ENCODE results near the gene PGAM2.

Gene PGAM2

GRCh38 chr7:44111761-44112160, 46.4 kb upstream of the PGAM2 start:
- TF ChIP-seq REST (IDR thresholded peaks at IDR 0.05; ENCODE audit: insufficient read depth in 1 of 2, low read depth in 2 of 2, low read length in 2 of 2) = no peak
- TF ChIP-seq POLR2AphosphoS5 (IDR thresholded peaks at IDR 0.05; ENCODE audit: low read depth, low read length) = no peak
- no peak for TF ChIP-seq FOXP2 (optimal IDR thresholded peaks at IDR 0.05; ENCODE audit: borderline replicate concordance, extremely low read depth, extremely low read length, insufficient read depth)
- TF ChIP-seq TAF1 (IDR thresholded peaks at IDR 0.05; ENCODE audit: borderline replicate concordance, insufficient read depth, low read length) = no peak
- TF ChIP-seq SIN3A (IDR thresholded peaks at IDR 0.05; ENCODE audit: borderline replicate concordance, insufficient read depth, low read length) = no peak

GRCh38 chr7:44110719-44111635, 45.6 kb upstream of the PGAM2 start:
- TF ChIP-seq FOXP2 (optimal IDR thresholded peaks at IDR 0.05; ENCODE audit: borderline replicate concordance, extremely low read depth, extremely low read length, insufficient read depth) (no peak), REST (IDR thresholded peaks at IDR 0.05; ENCODE audit: insufficient read depth in 1 of 2, low read depth in 2 of 2, low read length in 2 of 2) (no peak), POLR2AphosphoS5 (IDR thresholded peaks at IDR 0.05; ENCODE audit: low read depth, low read length) (no peak), TAF1 (IDR thresholded peaks at IDR 0.05; ENCODE audit: borderline replicate concordance, insufficient read depth, low read length) (no peak), SIN3A (IDR thresholded peaks at IDR 0.05; ENCODE audit: borderline replicate concordance, insufficient read depth, low read length) (no peak)

- TF ChIP-seq SIN3A (IDR thresholded peaks at IDR 0.05; ENCODE audit: borderline replicate concordance, insufficient read depth, low read length) = no peak
- TF ChIP-seq TAF1 (IDR thresholded peaks at IDR 0.05; ENCODE audit: borderline replicate concordance, insufficient read depth, low read length) = no peak
- TF ChIP-seq FOXP2 (optimal IDR thresholded peaks at IDR 0.05; ENCODE audit: borderline replicate concordance, extremely low read depth, extremely low read length, insufficient read depth) = no peak
- no peak for TF ChIP-seq POLR2AphosphoS5 (IDR thresholded peaks at IDR 0.05; ENCODE audit: low read depth, low read length)
- TF ChIP-seq REST (IDR thresholded peaks at IDR 0.05; ENCODE audit: insufficient read depth in 1 of 2, low read depth in 2 of 2, low read length in 2 of 2) = no peak
These were observed 44.6 kb upstream of the PGAM2 start for GRCh38 chr7:44109991-44110390.

- TF ChIP-seq FOXP2 (optimal IDR thresholded peaks at IDR 0.05; ENCODE audit: borderline replicate concordance, extremely low read depth, extremely low read length, insufficient read depth) (no peak), POLR2AphosphoS5 (IDR thresholded peaks at IDR 0.05; ENCODE audit: low read depth, low read length) (no peak), TAF1 (IDR thresholded peaks at IDR 0.05; ENCODE audit: borderline replicate concordance, insufficient read depth, low read length) (no peak), SIN3A (IDR thresholded peaks at IDR 0.05; ENCODE audit: borderline replicate concordance, insufficient read depth, low read length) (no peak), REST (IDR thresholded peaks at IDR 0.05; ENCODE audit: insufficient read depth in 1 of 2, low read depth in 2 of 2, low read length in 2 of 2) (no peak)
These were observed 43.7 kb upstream of the PGAM2 start for GRCh38 chr7:44108768-44109750.

All from PFSK-1 (cell line).